DMS53 (cell line): ENCODE measurements around the gene TRIM14.
A peak's percentile ranks its signal among the peaks of the same experiment; 100 is the strongest.
"Not testable (repeated sequence)": the region's sequence is repeated elsewhere in the genome, so short reads cannot be mapped to it uniquely, and the experiment has no call there.

Experiments used
- DNase-seq: peaks from one replicate; lab custom pipeline; 2025; lab: John Stamatoyannopoulos, UW

TRIM14 gene

DNA sequence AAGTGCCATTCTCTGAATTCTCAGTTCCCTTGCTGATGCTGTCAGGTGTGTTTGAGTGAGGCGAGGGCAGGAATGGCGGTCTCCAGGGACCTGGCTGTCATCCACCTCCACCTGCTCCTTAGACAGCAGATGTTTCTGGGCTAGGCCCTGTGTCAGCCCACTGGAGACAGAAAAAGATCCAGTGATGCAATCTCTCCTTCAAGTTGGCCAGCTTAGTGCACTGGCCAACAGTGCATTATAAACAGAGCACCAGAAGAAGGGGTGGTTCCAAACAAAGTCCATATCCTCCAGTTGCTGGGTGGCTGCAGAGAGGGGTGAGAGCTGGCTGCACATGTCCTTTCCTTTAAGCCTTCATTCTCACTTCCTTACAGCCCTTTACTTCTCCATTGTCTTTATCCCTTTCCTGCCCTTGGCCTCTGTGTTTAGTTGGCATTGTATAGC, 35.9 kb downstream of the TRIM14 start:
- no peak for DNase-seq

DNA sequence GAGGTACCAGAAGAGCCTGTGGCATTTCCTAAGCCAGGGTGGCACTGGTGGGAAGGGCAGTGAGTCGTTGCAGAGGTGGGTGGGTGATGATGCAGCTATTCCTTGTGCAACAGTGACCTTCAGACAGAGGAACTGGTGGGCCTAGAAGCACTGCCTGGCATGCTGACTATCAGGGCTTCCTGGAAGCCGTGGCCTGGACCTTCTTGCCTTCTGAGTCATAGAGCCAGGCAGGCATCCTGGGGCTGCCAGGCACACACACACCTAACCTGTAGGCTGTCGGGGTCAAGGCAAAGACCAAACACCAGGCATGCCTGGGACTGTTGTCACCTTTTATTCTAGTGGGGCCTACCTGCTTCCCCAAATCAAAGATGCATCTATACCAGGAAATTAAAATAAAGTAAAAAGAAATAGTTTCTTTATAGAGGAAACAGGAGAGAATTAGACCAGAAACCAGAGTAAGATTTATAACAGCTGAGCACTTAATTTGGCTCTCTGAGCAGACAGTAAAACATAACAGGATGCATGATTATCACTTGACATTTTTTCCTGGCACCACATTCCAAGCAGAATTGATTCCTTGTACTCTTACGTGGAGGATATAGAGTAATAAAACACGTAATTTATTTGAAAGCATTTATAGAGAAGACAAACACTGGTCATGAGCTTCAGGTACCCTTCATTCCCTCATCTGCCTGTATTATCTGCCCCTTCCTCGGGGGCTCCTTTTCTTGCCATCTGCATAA, 37.4 kb downstream of the TRIM14 start:
- no peak for DNase-seq

DNA sequence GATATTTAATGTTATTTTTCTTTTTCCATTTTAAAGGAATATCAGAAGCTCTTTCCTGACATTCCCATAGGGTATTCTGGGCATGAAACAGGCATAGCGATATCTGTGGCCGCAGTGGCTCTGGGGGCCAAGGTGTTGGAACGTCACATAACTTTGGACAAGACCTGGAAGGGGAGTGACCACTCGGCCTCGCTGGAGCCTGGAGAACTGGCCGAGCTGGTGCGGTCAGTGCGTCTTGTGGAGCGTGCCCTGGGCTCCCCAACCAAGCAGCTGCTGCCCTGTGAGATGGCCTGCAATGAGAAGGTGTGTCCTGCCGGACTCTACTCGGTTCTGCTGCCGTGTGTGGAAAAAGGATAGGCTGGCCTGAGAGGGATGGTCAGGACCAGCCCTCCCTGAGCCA, 38.2 kb downstream of the TRIM14 start:
- no peak for DNase-seq

DNA sequence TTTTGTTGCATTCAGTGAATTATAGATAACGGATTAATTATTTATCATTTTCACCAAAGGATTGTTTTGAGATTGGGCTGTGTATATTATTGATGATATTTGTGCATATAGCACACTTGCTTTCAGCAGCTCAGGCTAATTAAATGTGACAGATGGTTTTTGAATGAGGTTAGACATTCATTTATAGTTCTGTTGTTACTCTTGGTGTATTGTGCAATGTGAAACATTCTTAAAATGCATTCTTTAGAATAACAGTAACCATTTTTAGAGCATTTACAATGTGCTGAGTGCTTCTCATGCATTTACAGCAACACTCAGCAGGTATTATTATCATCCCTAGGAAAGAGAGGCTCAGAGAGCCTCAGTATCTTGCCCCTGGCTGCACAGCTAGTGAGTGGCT, 38.7 kb downstream of the TRIM14 start:
- DNase-seq: no peak

DNA sequence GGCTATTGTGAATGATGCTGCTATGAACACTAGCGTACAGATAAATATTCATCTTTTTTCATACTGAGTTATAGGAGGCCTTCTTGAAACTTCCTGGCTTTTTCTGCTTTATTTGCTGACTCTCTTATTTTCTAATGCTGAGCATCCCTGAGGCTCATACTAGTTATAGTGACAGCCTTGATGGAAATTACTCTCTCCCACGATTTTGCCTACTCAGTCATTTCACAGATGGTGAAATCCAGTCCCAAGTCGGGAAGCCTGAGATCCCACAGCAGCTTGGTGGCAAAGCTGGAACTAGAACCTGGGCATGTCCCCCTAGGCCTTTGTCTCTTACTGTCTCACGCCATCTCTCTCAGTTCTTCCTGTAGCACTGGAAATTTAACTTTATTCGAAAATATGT, 40.1 kb downstream of the TRIM14 start:
- no peak for DNase-seq

DNA sequence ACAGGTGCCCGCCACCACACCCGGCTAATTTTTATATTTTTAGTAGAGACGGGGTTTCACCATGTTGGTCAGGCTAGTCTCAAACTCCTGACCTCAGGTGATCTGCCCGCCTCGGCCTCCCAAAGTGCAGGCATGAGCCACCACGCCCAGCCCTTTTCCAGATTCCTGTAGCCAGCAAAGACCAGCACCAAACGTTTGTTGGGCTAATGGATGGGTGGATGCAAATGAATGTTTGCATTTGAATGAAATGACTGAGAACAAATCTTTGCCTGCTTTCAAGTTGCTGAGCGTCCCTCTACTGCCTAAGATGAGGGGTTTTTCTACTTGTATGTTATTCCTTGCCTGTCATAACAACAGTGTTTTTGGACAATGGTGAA, 42.5 kb downstream of the TRIM14 start:
- DNase-seq: not testable (repeated sequence)

DNA sequence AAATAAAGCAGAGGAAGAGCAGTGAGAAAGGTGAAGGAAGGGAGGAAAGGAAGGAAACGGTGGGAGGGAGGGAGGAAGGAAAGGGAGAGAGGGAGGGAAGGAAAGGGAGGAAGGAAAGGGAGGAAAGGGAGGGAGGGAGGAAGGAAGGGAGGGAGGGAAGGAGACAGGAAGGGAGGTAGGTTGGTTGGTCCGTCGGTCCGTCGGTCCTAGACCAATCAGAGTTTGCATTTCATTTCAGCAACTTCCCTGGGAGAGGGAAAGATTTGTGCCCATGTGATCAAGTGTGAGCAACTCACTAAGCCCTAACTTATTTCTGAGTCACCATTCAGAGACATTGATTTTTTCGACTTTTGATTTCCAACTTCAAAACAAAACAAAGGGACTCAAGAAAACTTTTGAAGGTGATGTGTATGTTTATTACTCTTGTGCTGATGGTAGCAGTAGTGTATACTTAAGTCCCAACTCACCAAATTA, 43.7 kb downstream of the TRIM14 start:
- DNase-seq: no peak

DNA sequence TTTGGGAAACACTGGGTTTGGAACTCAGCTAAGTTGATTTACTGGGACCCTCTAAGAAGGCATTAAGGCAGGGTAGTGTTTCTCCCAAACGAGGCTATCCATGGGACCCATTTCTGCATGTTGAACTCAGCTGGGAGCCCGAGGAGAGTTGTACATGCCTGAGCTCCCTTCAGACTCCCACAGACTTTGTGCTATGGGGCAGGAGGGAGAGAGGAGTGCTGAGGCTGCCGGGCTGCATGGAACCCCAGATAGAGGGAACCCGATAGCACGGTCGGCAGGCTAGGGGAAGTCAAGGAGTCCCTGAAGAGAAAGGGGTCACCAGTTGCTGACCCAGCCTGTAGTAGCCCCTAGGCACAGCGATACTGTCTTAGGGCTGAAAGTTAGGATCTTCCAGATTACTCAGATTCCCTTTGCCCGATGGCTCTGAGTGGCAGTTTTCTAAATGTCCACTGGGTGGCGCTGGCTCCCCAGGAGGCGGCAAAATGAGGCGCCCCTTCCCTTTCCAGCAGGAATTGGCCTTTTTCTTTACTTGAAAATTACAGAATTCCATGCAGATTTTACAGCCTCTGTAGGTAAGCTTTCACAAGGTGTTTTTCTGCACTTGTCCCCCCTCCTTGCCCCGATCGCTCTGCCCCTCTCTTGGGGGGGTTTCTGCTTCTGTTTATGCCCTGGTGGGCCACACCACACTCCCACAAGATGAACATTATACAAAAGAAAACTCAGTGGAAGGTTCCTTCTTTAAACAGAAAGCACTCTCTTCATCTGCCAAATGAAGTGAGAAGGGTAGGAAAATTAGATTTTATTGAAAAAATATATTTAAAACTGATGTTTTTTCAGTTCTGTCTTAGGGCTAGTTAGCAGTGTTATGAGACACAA, 44.7 kb downstream of the TRIM14 start:
- DNase-seq: peak; percentile 40

DNA sequence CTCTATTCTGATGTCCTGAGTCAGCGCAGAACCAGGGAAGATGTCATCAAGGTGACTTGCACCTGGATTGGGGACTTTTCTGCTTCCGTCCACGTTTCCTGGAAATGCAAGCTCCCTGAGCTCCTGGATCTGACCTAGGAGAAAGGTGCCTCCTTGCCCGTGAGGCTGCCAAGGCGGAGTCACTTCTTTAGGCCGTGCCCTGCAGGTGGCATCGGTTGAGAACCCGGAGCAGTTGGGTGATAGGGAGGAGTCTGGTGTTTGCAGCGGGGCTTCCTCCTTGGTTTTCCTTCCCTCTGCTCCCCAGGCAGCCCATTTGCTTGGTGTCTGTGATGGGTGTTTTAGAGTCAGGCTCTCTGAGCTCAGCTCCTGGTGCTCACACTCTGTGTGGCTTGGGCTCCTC, 47.3 kb downstream of the TRIM14 start:
- no peak for DNase-seq

DNA sequence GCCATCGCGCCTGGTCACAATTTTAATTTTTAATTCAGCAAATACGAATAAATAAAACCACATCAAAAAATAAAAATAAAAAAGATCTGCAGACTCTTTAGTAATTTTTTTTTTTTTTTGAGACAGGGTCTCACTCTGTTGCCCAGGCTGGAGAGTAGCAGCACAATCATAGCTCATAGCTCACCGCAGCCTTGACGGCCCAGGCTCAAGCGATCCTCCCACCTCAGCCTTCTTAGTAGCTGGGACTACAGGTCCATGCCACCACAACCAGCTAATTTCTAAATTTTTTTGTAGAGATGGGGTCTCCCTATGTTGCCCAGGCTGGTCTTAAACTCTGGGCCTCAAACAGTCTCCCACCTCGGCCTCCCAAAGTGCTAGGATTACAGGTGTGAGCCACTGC, 48.3 kb downstream of the TRIM14 start:
- no peak for DNase-seq

DNA sequence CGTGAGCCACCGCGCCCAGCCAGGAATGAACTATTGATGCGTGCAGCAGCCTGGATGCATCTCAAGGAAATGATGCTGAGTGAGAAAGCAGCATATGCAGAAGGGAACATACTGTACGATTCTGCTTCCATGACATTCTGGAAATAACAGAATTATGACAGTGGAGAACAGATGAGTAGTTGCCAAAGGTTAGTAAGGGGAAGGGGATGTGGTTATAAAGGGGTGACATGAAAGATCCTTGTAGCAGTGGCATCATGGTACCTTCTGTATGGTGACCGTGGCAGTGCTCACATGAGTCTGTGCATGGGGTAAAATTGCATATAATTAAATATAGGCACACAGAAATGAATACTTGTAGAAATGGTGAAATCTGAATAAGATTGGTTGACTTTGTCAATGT, 49.5 kb downstream of the TRIM14 start:
- DNase-seq: no peak

DNA sequence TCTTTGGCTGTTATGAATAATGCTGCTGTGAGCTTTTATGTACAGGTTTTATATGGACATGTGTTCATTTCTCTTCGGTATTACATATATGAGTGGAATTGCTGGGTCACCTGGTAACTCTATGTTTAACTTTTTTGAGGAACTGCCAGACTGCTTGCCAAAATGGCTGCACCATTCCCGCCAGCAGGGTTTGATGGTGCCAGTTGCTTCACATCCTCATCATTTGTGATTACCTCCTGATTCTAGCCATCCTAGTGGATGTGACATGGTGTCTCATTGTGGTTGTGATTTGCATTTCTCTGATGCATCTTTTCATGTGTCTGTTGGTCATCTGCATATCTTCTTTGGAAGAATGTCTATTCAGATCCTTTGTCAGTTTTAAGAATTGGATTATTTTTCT, 51.8 kb downstream of the TRIM14 start:
- no peak for DNase-seq

DNA sequence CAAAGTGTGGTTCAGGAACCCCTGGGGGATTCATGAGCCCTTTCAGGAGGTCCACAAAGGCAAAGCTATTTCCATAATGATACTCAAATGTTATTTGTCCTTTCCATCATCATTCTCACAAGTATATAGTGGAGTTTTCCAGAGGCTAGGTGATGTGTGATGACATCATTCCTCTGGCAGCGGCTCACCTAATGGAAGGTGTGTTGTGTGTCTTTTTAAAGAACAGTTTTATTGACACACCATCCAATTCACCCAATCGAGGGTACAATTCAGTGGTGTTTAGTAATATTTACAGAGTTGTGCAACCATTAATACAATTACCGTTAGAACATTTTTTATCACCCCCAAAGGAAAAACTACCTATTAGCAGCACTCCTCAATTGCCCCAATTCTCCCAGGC, 52.8 kb downstream of the TRIM14 start:
- DNase-seq: no peak

DNA sequence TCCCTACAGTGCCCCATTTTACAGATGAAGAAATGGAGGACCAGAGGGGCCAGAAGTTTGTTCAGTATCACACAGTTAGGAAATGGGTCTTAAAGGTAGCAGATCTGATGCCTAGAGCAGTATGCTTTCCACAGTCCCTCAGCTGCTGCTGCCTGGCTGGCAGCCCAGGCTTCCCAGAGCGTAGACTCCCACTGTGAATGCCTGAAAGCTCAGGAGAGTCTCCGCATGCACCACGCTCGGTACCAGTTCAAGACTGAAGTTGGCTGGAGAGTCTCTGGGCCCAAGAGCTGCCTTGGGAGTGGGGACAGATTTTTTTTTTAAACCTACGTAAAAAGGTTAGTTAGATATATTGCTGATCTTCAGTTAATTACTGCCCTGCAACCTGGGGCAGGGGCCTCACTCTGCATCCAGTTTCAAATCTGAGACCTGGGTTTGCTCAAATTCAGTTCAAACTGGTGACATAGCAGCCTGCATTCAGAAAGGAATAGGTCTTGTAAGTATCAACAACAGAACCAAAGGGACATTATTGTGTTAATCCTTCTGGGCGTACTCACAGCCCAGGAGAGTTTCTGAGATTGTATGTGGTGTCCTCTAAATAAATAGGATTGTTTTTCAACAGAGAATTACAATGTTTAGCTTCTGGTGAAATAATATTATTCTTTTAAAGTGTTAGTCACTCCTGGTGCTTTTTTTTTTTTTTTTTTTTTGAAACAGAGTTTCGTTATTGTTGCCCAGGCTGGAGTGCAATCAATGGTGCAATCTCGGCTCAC, 54.2 kb downstream of the TRIM14 start:
- no peak for DNase-seq

DNA sequence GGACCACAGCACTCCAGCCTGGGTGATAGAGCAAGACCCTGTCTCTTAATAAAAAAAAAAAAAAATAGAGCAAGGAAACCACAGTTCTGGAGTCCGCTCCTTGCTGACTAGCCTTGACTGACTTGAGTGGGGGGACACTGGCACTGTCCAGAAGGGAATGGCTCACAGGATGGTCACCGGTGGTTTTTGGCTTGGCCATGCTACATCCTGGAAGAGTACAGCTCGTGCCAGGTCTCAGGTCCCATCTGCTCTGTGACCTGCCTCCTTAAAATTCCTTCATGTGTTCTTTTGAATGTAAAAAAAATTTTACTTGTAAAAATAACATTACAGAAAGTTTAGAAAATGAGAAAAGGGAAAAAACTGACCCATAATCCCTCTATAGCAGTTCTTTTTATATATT, 56.9 kb downstream of the TRIM14 start:
- no peak for DNase-seq

DNA sequence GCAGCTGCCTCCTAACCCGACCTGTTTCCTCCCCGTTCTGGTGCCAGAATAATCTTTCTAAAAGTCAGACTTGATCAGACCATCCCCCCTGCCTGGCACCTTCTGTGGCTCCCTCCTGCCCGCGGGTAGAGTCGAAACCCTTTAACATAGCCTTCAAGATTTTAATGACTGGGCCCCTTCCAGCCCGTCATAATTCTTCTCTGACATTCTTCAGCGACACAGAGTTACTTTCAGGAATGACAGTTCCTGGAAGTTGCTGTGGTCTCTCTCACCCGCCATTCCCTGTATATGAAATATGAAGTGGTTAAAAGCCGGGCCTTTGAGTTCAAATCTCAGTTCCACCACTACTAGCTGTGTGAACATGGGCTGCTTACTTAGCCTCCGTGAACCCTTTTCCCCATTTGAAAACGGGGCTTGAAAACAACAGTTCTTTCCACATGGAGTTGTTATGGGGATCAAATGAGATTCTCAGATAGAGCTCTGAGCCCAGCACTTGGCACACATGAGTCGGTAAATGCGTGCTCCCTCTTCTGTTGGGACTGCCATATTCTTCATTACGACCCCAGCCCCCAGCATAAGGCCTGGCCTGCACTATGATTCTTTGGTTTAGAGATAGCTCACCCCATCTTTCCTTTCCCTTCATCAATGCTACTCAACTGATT, 61.8 kb downstream of the TRIM14 start:
- DNase-seq: peak; percentile 50

DNA sequence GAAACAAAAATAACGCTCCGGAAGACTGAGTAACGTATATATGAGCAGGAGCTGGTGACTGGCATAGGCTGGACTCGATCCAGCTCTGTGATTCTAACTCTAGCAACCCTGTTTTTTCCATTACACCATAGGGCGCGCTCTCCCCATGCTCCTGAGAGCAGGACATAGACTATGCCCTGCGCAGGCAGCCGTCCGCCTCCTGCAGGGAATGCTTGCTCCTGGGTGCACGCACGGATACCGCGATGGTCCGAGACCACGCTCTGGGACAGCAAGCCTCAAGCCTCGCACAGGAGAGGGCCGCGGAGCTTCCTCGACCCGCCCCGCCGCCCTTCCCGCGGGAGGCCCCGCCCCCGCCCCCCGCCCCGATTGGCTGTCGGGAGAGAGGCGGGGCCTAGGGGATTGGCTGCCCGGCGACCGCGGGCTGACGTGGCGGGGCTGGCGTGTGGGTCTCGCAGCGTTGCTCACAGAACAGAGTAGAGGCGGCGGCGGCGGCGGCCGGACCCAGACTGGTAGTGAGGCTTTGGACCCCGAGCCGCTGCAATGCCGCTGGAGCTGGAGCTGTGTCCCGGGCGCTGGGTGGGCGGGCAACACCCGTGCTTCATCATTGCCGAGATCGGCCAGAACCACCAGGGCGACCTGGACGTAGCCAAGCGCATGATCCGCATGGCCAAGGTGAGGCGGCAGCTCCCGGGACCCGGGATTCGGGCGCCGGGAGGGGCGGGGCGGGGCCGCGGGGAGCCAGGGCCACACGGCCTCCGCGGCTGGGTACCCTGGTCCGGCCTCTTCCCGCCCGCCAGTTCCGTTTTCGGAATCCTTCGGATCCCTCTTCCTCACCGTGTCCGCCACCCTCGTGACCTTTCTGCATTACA, 62.5 kb downstream of the TRIM14 start, which contains the start of gene NANS:
TSS of gene NANS (plus strand) at position 464 of the 869 bp plus-strand sequence. CDS start at position 541, 77 bp downstream.
- peak; percentile 97 for DNase-seq

DNA sequence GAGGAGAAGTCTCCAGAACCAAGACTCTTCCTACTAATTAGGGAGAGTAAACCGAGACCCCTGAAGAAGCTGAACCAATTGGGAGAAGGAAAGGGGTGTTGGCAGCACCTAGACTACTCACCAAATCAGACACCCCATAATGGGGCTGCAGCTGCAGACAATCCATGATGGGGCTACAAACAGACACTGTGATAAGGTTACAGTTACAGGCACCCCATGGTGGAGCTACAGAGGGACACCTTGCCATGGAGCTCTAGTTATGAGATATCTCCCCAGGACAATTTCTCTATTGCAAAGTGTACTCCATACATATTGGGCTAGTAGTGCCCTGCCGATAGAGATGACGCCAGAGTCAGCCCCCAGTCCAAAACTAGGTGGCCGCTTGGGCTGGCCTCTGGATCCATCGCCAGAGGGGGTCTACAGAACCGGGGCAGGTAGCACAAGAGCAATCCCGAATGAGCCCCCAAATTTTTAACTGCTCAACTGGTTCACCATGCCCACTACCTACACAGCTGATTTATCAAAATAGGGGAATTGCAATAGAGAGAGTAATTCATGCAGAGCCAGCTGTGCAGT, 64.6 kb downstream of the TRIM14 start:
- DNase-seq: no peak

DNA sequence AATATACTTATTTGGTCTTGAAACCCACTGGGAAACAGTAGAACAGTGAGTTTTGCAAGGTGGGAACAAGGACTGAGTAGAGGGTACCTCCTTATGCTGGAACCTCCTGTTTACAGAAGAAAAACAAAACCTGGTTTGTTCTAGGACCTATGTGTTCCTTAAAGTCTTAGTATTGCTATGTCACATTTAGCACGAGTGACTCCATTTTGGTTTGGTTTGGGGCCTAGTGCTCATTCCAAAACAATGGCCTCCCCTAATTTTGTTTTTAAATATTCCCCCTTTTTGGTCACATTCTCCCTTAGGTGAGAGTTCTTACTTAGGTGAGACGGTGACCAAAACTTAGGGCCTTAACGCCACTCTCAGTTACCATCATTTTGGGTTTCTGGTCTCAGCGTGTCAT, 68.7 kb downstream of the TRIM14 start:
- DNase-seq: no peak

DNA sequence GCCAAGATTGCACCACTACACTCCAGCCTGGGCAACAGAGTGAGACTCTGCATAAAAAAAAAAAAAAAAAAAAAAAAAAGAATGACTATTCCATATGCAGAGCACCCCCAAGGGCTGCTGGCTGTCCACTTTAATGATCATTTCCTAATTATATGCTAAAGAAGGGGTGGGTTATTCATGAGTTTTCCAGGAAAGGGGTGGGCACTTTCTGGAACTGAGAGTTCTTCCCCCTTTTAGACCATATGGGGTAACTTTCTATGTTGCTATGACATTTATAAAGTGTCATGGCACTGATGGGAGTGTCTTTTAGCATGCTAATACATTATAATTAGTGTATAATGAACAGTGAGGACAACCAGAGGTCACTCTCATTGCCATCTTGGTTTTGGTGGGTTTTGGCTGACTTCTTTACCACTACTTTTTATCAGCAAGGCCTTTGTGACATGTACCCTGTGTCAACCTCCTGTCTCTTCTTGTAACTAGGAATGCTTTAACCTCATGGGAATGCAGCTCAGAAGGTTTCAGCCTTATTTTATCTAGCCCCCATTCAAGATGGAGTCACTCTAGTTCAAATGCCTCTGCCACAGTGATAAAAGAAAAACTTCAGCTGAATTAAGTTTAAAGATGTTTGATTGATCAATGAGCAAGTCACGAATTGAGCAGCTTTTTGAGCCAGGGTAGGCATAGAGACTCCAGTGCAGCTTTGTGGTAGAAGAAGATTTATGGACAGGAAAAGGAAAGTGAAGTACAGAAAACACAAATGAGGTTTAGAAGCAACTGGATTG, 69.5 kb downstream of the TRIM14 start:
- no peak for DNase-seq
